ENCODE data around the gene PRRC2B. TPM values are rescaled to one million over a fixed set of nuclear protein-coding genes. Genes with fewer than 3 reads are reported as not detected.
"Not testable (repeated sequence)": the region's sequence is repeated elsewhere in the genome, so short reads cannot be mapped to it uniquely, and the experiment has no call there.

The PRRC2B gene
- total and polyA plus RNA-seq, 2 of the 8 experiments (the other 6 are each of a cell fraction or from before 2014, with no cell fraction given): 37.3 to 249 TPM

DNA sequence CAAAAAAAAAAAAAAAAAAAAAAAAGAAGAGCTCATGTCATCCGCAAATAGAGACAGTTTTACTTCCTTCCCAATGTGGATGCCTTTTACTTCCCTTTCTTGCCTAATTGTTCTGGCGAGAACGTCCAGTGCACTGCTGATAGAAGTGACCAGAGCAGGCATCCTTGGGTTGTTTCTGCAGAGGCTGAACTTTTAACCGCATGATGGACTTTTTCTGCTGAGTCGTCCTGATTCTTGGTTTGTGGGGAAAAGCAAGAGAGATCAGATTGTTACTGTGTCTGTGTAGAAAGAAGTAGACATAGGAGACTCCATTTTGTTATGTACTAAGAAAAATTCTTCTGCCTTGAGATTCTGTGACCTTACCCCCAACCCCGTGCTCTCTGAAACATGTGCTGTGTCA lies 37.4 kb upstream of the PRRC2B start:
- not testable (repeated sequence) for H4K8ac ChIP-seq (ENCODE audit: extremely low read depth, insufficient read depth, low read length); H2AFZ ChIP-seq (ENCODE audit: low read length); H2BK12ac ChIP-seq (ENCODE audit: low read depth, low read length); H3K27me3 ChIP-seq (replicated peaks in 1 of 4; ENCODE audit: control insufficient read depth in 3 of 4, extremely low read depth in 1 of 4, insufficient read depth in 3 of 4, low read length in 3 of 4); H2BK15ac ChIP-seq (ENCODE audit: low read length); DNase-seq (ENCODE audit: low read depth in 1 of 2, low spot score in 2 of 2); FAIRE-seq; H3K23ac ChIP-seq (ENCODE audit: insufficient read length); H3K56ac ChIP-seq (replicated peaks; ENCODE audit: insufficient read length, low read depth, low read length); H3K4me3 ChIP-seq (ENCODE audit: extremely low read depth in 1 of 4, insufficient read depth in 2 of 4, low read depth in 3 of 4, low read length in 4 of 4); H3K9ac ChIP-seq (replicated peaks in 1 of 4; ENCODE audit: extremely low read depth in 1 of 4, low read depth in 3 of 4, low read length in 3 of 4); H3K4ac ChIP-seq (replicated peaks; ENCODE audit: insufficient read length, low read depth, low read length); H2BK20ac ChIP-seq (ENCODE audit: low read length); H4K20me1 ChIP-seq (replicated peaks in 1 of 2; ENCODE audit: control insufficient read depth in 1 of 2, insufficient read depth in 2 of 2, low read length in 2 of 2); H3K23me2 ChIP-seq (ENCODE audit: low read depth, low read length); H3K36me3 ChIP-seq (ENCODE audit: control insufficient read depth in 2 of 4, insufficient read depth in 4 of 4, low read length in 3 of 4); H3K14ac ChIP-seq (ENCODE audit: insufficient read length); H2AK5ac ChIP-seq (ENCODE audit: low read depth, low read length); H3K79me2 ChIP-seq (ENCODE audit: control insufficient read depth in 1 of 2, insufficient read depth in 2 of 2, low read length in 2 of 2); H3K79me1 ChIP-seq (ENCODE audit: low read depth, low read length); H3K9me3 ChIP-seq (ENCODE audit: insufficient read depth in 2 of 2, low read depth in 1 of 2, low read length in 1 of 2)
- Histone ChIP-seq H4K91ac (replicated peaks; ENCODE audit: insufficient read length, low read length) (peak overlapping the region; percentile 48), H3K4me1 (replicated peaks in 1 of 4; ENCODE audit: control insufficient read depth in 3 of 4, insufficient read depth in 4 of 4, low read length in 3 of 4) (peaks cover 2 to 14% (median 10%) of the 10 kb centered on the region in 4 experiments), H3K4me2 (ENCODE audit: insufficient read depth in 1 of 2, low read depth in 2 of 2, low read length in 2 of 2) (peak overlapping the region in 1 of 2 experiments; percentile 7; a peak in 2 of 4 replicates), H2BK120ac (replicated peaks; ENCODE audit: low read depth, low read length) (peak overlapping the region; percentile 10), H3K18ac (ENCODE audit: extremely low read depth, low read length) (peak overlapping the region; percentile 4; the same call in 1 of the 2 replicates), H3K27ac (ENCODE audit: low read depth, low read length) (peak overlapping the region; percentile 79), H4K5ac (ENCODE audit: insufficient read length, low read depth, low read length) (peak overlapping the region; percentile 64), H2BK5ac (ENCODE audit: low read depth, low read length) (peak overlapping the region; percentile 3; the same call in 1 of the 2 replicates)
- TF ChIP-seq BACH1 (IDR thresholded peaks at IDR 0.05; ENCODE audit: low read length): peak; percentile 37; the same call in 1 of the 2 replicates
- TF ChIP-seq MAFK (IDR thresholded peaks at IDR 0.05; ENCODE audit: low read depth, low read length): peak; percentile 28; the same call in 1 of the 2 replicates
- ChIA-PET CTCF (ENCODE audit: partially characterized antibody) (interaction anchor here (1.6 kb wide), 1 partner anchor 14 kb away, joined by 3 read pairs; no protein-coding TSS in a partner anchor), POLR2A (ENCODE audit: partially characterized antibody) (interaction anchor here (0.6 kb wide), 1 partner anchor 1660 kb away, joined by 5 read pairs; no protein-coding TSS in a partner anchor)
- 87% methylated on average over 4 of the region's 6 CpGs; no CpG with 5 or more reads in 1 of the 2 experiments for WGBS, 2 experiments (ENCODE audit: extremely low coverage in 1 of 2, insufficient coverage in 1 of 2, insufficient read length in 1 of 2, insufficient replicate concordance in 2 of 2, low coverage in 1 of 2, low lambda C conversion rate in 2 of 2, missing lambda C conversion rate in 1 of 2)

Data from H1 (cell line).